D721Med (cell line): ENCODE data around the gene PPP1CA.
A peak's percentile ranks its signal among the peaks of the same experiment; 100 is the strongest.

Experiments
- DNase-seq: peaks from one replicate; pipeline ENCODE4 v3.0.0; 2011; ENCODE audit warnings: low spot score; ENCODE audit not compliant: insufficient read length
- FAIRE-seq: peaks from 2 replicates; lab custom pipeline; 2011; peaks lifted over from hg19 to GRCh38; lab: Jason Lieb, UNC
- TF ChIP-seq, protein P1 (sequence below): IDR thresholded peaks from 2 replicates; pipeline ENCODE4 v1.5.1; 2012; ENCODE audit warnings: mild to moderate bottlenecking, control low read depth; ENCODE audit not compliant: insufficient read depth; ENCODE audit errors: missing control alignments

PPP1CA gene

DNA sequence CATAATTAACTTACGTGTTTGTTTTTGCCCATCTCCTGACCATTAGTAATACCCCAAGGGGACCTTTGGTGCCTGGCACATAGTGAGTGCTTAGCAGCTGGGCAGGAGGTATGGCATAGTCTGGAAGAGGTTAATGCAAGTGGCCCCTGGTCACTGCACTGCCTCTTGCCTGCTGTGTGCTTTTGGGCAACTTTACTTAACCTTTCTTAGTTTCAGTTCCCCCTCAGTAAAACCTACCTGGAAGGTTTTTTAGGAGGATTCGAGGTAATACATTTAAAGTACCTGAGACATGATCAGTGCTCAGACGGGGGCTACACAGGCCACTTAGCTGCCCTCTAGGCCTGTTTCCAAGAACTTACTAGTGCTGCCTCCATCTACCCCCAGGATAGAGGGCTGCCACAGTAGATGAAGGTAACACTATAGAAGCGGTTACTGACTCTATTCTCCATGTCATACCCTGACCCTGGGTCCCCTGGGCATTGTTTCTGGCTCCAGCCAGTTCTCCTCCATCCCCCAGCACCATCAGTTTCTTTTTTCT, 51.7 kb downstream of the PPP1CA start:
- TF ChIP-seq, protein P1, sequence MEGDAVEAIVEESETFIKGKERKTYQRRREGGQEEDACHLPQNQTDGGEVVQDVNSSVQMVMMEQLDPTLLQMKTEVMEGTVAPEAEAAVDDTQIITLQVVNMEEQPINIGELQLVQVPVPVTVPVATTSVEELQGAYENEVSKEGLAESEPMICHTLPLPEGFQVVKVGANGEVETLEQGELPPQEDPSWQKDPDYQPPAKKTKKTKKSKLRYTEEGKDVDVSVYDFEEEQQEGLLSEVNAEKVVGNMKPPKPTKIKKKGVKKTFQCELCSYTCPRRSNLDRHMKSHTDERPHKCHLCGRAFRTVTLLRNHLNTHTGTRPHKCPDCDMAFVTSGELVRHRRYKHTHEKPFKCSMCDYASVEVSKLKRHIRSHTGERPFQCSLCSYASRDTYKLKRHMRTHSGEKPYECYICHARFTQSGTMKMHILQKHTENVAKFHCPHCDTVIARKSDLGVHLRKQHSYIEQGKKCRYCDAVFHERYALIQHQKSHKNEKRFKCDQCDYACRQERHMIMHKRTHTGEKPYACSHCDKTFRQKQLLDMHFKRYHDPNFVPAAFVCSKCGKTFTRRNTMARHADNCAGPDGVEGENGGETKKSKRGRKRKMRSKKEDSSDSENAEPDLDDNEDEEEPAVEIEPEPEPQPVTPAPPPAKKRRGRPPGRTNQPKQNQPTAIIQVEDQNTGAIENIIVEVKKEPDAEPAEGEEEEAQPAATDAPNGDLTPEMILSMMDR = no peak
- DNase-seq (no peak), FAIRE-seq (no peak)

DNA sequence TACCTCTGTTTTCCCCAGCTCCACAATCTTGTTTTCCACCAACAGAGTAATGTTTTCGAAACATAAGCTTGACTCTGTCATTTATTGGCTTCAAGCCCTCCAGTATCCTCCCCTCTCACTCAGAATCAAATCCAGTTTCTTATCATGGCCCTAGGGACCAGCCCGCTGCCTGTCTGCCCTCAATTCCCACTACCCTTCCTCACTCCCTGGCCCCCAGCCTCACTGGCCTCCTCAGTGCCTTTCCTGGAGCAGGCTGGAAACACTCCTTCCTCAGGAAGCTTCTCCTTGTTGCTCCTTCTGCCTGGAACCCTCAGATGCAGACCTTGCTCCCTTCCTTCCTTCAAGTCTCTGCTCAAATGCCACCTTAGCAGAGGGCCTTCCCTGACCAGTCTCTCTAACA, 52.2 kb downstream of the PPP1CA start:
- TF ChIP-seq, protein P1 = no peak
- no peak for DNase-seq
- FAIRE-seq = no peak

DNA sequence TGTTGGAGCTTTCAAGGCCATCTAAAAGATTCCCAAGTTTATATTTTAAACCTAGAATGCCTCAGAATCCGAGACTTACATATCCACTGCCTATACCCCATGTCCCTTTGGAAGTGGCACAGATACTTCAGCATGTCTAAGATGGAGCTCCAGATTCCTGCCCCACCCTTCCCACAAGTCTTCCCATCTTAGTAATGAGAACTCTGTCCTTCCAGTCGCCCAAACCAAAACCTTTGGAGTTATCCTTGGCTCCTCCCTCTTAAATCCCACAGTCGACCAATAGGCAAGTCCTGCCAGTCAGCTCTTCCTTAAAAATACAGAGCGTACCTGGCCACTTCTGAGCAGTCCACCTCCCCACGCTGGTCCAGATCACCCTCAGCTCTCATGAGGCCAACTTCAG, 52.6 kb downstream of the PPP1CA start:
- peak; percentile 3 for DNase-seq
- FAIRE-seq = no peak
- TF ChIP-seq, protein P1 = no peak
